Breast epithelium (tissue), 4 donors: ENCODE measurements around the gene TRIM46. TPM values are rescaled to one million over a fixed set of nuclear protein-coding genes. Genes with fewer than 3 reads are reported as not detected.
"Not testable (repeated sequence)": the region's sequence is repeated elsewhere in the genome, so short reads cannot be mapped to it uniquely, and the experiment has no call there.

Experiments used
- DNase-seq, 2 donors: peaks; one replicate each; pipeline ENCODE4 v3.0.0-alpha.2; 2019; ENCODE audit warnings: low spot score in 2 of 2
- H3K27ac ChIP-seq, 2 donors: fragments of 200-600 bp; sonication (generic) in 1 of 2; one replicate each; pipeline ENCODE4 v1.5.1; 2016 to 2019; ENCODE audit warnings: mild to moderate bottlenecking in 1 of 2
- H3K27me3 ChIP-seq, 2 donors: fragments of 200-600 bp; sonication (generic) in 1 of 2; one replicate each; pipeline versions ENCODE4 v1.5.1 to v1.6.0; 2017 to 2019; ENCODE audit warnings: control low read depth in 1 of 2, mild to moderate bottlenecking in 1 of 2
- H3K36me3 ChIP-seq: fragments of 200-600 bp; one replicate; pipeline ENCODE4 v1.5.1; 2019
- H3K4me1 ChIP-seq, 2 donors: fragments of 200-600 bp; sonication (generic); one replicate each; pipeline ENCODE4 v1.5.1; 2016 to 2019; ENCODE audit warnings: control low read depth in 1 of 2
- H3K4me3 ChIP-seq, 3 donors: fragments of 200-600 bp; sonication (generic); 1 replicate in 2 of 3; 2 replicates in 1 of 3; pipeline ENCODE4 v1.5.1; 2016 to 2019; ENCODE audit warnings: mild to moderate bottlenecking in 3 of 3, moderate library complexity in 2 of 3
- H3K9me3 ChIP-seq, 2 donors: fragments of 200-600 bp; sonication (generic) in 1 of 2; one replicate each; pipeline ENCODE4 v1.5.1; 2016 to 2019; ENCODE audit warnings: control low read depth in 1 of 2
- POLR2A ChIP-seq: fragments of 450-650 bp; IDR thresholded peaks from one replicate; pipeline ENCODE4 v1.6.1; 2016; ENCODE audit warnings: antibody characterized with exemption, mild to moderate bottlenecking, moderate library complexity
- POLR2AphosphoS5 ChIP-seq, 3 donors: sonication (generic); formaldehyde crosslinking; IDR thresholded peaks; one replicate each; pipeline ENCODE4 v1.6.1; 2017; ENCODE audit warnings: antibody characterized with exemption in 3 of 3
- intact Hi-C: fragments of 100-400 bp; cut with DNase I; formaldehyde crosslinking; loops from one replicate; pipeline ENCODE4 v1.15.1; 2023; ENCODE audit warnings: low total_unique reads
- total RNA-seq, 3 donors: library from RNA; depleted of rRNA; stranded (reverse); fragments of >200 nt; gene quantifications; one replicate each; pipeline ENCODE4 v1.1.0, GENCODE V29; 2016
- TF ChIP-seq, protein P1 (sequence below), 3 donors: fragments of 450-650 bp; IDR thresholded peaks; one replicate each; pipeline ENCODE4 v1.5.1; 2016 to 2017; ENCODE audit warnings: antibody characterized with exemption in 3 of 3, mild to moderate bottlenecking in 3 of 3, moderate library complexity in 3 of 3

TRIM46 gene
- total RNA-seq, 3 donors from 2014 or later = 0.98 to 1.5 TPM; not detected in 1

- intact Hi-C loops = loop anchor here (5.0 kb wide), 1 partner anchor 72 kb away; no protein-coding TSS in a partner anchor
- not testable (repeated sequence) for DNase-seq
These were observed 9.0 kb upstream of the TRIM46 start for GRCh38 chr1:155164625-155165024.

GRCh38 chr1:155166051-155166470 is 7.6 kb upstream of the TRIM46 start:
- no peaks in the 10 kb centered on the region for H3K27me3 ChIP-seq
- H3K9me3 ChIP-seq = no peaks in the 10 kb centered on the region
- intact Hi-C loops = loop anchor here (5.0 kb wide), 1 partner anchor 74 kb away; no protein-coding TSS in a partner anchor
- H3K27ac ChIP-seq = peak overlapping the region; percentile 21 to 79
- peaks cover 0 to 3% of the 10 kb centered on the region in 2 donors for H3K4me1 ChIP-seq
- TF ChIP-seq POLR2AphosphoS5 (IDR thresholded peaks at IDR 0.05) = no peak
- TF ChIP-seq POLR2A = no peak
- TF ChIP-seq, protein P1, sequence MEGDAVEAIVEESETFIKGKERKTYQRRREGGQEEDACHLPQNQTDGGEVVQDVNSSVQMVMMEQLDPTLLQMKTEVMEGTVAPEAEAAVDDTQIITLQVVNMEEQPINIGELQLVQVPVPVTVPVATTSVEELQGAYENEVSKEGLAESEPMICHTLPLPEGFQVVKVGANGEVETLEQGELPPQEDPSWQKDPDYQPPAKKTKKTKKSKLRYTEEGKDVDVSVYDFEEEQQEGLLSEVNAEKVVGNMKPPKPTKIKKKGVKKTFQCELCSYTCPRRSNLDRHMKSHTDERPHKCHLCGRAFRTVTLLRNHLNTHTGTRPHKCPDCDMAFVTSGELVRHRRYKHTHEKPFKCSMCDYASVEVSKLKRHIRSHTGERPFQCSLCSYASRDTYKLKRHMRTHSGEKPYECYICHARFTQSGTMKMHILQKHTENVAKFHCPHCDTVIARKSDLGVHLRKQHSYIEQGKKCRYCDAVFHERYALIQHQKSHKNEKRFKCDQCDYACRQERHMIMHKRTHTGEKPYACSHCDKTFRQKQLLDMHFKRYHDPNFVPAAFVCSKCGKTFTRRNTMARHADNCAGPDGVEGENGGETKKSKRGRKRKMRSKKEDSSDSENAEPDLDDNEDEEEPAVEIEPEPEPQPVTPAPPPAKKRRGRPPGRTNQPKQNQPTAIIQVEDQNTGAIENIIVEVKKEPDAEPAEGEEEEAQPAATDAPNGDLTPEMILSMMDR (IDR thresholded peaks at IDR 0.05) = no peak
- peak overlapping the region in 1 of 3 donors; percentile 50 for H3K4me3 ChIP-seq
- H3K36me3 ChIP-seq = no peaks in the 10 kb centered on the region
- no peak for DNase-seq

More at GRCh38 chr1:155164625-155165024, 9.0 kb upstream of the TRIM46 start:
- not testable (repeated sequence) for H3K36me3 ChIP-seq, H3K9me3 ChIP-seq, H3K27ac ChIP-seq, H3K4me1 ChIP-seq, H3K27me3 ChIP-seq, H3K4me3 ChIP-seq

DNA sequence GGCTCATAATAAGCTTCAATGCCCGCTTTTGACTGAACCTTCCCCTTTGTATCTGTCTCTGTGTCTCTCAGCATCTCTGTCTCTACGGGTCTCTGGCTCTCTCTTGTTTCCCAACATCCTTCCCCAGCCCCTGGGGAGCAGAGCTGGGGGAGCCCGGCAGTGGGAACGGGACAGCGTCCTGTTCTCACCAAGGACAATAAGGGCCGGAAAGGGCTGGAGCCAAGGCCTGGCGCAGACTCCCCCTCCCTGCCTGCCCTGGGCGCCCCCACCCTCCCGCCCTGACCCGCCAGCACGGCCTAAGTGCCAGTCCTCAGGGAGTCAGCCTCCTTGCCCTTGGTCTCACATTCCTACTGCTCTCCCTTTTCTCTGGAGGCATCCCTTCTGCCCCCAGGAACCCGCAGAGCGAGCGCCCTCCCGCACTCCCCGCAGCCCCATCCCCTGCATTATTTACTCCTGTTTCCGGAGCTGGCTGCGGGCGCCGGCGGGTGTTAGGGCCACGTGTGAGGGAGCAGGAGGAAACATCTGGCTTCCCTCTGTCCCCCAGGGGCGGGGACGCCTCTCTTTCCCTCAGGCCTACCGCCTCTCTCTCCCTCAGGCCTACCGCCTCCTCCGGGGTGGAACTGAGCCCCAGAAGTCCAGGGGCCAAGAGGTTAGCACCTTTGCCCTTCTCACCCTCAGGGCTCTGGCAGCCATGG is 7.0 kb upstream of the TRIM46 start:
- Histone ChIP-seq H3K4me1 (peaks cover 0 to 3% of the 10 kb centered on the region in 2 donors), H3K27ac (peak overlapping the region; percentile 40 to 79), H3K4me3 (peak overlapping the region in 1 of 3 donors; percentile 50), H3K9me3 (no peaks in the 10 kb centered on the region), H3K27me3 (no peaks in the 10 kb centered on the region), H3K36me3 (no peaks in the 10 kb centered on the region)
- intact Hi-C loops = loop anchor here (5.0 kb wide), 1 partner anchor 74 kb away; no protein-coding TSS in a partner anchor
- DNase-seq = no peak
- TF ChIP-seq POLR2AphosphoS5 (IDR thresholded peaks at IDR 0.05) (peak in 1 of 3 donors; percentile 12), POLR2A (no peak)

DNA sequence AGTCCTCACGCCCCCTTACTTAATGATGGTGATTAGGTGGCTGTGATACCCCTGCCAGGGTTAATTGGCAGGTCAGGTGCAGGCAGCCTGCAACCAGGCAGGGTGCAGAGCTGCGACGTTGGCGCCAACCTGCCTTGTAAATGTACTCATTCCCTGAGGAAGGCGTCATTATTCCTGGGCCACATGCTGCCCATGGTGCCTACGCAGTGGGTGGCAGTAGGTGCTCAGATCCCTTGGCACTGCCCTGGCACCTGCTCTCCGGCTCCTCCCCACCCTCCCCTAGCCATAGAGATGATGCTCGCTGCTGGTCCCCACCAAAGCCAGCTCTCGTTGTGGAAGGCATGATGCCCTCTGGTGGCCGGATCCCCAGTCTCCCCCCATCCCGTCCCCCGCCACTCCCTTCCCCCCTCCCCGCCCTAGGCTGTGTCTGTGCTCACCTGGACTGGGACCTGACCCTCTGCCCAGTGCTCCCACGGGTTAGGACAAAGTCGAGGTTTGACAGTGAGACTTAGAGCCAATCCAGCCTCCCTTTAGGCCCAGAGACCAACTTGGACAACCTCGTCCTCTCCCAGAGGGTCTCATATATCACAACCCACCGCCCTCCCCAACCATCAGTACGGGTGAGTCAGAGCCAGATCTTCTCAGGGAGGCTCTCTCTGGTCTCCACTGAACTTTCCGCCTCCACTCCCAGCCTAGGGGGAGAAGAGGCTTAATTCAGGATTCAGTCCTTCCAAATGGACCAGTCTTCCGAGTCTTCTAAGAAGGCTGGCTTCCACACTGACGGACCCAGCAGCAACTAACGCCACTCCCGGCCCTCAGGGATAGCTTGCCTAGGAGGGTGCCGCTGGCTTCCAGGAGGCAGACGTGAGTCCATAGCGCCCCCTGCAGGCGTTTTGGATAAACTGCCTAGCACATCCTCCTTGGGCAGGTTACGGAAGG is 6.2 kb upstream of the TRIM46 start:
- no peaks in the 10 kb centered on the region for H3K36me3 ChIP-seq
- intact Hi-C loops = loop anchor here (5.0 kb wide), 1 partner anchor 75 kb away; no protein-coding TSS in a partner anchor
- H3K9me3 ChIP-seq = no peaks in the 10 kb centered on the region
- H3K4me1 ChIP-seq = peaks cover 3% of the 10 kb centered on the region in 2 donors
- TF ChIP-seq POLR2AphosphoS5 (IDR thresholded peaks at IDR 0.05) (peak in 1 of 3 donors; percentile 40), POLR2A (no peak)
- TF ChIP-seq, protein P1 (IDR thresholded peaks at IDR 0.05) = peak; percentile 83 to 95 (median 94)
- peak overlapping the region; percentile 40 to 79 for H3K27ac ChIP-seq
- DNase-seq = peak; percentile 75 to 88
- H3K27me3 ChIP-seq = no peaks in the 10 kb centered on the region
- peak overlapping the region in 2 of 3 donors; percentile 7 to 50 for H3K4me3 ChIP-seq

DNA sequence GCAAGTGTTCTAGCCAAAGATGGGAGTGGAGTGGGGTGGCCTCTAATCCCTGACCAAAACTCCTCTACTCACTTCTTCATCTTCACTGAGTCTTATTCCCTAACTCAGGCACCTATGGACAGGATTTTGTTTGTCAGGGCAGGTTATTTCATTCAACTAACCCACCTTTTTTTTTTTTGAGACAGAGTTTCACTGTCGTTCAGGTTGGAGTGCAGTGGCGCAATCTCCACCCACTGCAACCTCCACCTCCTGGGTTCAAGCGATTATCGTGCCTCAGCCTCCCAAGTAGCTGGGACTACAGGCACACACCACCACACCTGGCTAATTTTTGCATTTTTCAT is 5.6 kb upstream of the TRIM46 start:
- not testable (repeated sequence) for H3K36me3 ChIP-seq, H3K4me1 ChIP-seq, H3K27me3 ChIP-seq, DNase-seq, H3K9me3 ChIP-seq
- Histone ChIP-seq H3K27ac (peak overlapping the region in 1 of 2 donors; percentile 11), H3K4me3 (peak overlapping the region in 1 of 3 donors; percentile 7)
- intact Hi-C loops = loop anchor here (5.0 kb wide), 1 partner anchor 76 kb away; no protein-coding TSS in a partner anchor

DNA sequence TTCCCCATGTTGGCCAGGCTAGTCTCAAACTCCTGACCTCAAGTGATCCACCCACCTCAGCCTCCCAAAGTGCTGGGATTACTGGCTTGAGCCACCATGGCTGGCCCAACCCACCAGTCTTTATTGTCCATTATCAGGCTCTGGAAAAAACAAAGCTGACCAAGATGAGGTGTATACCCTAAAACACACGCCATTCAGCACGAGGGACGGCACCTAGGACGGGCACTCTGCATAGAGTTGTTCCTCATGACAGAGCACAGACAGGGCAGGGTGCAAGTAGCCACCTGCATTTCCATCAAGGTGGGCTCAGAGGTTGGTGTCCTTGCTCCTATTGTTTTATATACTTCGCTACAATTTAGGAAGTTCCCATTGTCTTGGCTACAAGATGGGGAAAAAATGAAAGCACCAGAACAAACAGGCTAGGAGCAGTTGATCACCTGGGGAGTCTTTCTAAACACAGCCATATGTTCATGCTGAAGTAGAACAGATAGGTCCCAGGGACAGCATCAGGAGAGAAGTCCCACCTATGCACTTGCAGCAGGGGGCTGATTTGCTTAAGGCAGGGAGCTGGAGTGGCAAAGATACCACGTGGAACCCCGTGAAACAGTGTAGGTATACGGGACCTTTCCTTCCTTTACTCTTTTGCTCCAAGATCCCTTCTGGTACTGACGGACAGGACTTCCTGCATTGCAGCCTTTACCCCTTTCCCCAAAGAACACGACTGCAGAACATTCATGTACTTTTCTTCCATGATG is 5.0 kb upstream of the TRIM46 start:
- TF ChIP-seq POLR2A = no peak
- no peak for TF ChIP-seq POLR2AphosphoS5 (IDR thresholded peaks at IDR 0.05)
- TF ChIP-seq, protein P1 (IDR thresholded peaks at IDR 0.05) = no peak
- no peak for DNase-seq
- intact Hi-C loops = loop anchor here (5.0 kb wide), 1 partner anchor 76 kb away; no protein-coding TSS in a partner anchor
- Histone ChIP-seq H3K4me1 (peaks cover 3% of the 10 kb centered on the region in 2 donors), H3K9me3 (no peaks in the 10 kb centered on the region), H3K27ac (no peak overlapping the region), H3K27me3 (no peaks in the 10 kb centered on the region), H3K4me3 (no peak overlapping the region), H3K36me3 (no peaks in the 10 kb centered on the region)
